GM21423 (cell line): ENCODE measurements around the gene DNAL4.

Source experiments
- ATAC-seq: cut with Tn5 transposase; IDR thresholded peaks from one replicate; pipeline ENCODE4 v1.9.1; 2021; ENCODE audit warnings: mild to moderate bottlenecking, moderate library complexity; ENCODE audit not compliant: unreplicated experiment

Gene DNAL4

DNA sequence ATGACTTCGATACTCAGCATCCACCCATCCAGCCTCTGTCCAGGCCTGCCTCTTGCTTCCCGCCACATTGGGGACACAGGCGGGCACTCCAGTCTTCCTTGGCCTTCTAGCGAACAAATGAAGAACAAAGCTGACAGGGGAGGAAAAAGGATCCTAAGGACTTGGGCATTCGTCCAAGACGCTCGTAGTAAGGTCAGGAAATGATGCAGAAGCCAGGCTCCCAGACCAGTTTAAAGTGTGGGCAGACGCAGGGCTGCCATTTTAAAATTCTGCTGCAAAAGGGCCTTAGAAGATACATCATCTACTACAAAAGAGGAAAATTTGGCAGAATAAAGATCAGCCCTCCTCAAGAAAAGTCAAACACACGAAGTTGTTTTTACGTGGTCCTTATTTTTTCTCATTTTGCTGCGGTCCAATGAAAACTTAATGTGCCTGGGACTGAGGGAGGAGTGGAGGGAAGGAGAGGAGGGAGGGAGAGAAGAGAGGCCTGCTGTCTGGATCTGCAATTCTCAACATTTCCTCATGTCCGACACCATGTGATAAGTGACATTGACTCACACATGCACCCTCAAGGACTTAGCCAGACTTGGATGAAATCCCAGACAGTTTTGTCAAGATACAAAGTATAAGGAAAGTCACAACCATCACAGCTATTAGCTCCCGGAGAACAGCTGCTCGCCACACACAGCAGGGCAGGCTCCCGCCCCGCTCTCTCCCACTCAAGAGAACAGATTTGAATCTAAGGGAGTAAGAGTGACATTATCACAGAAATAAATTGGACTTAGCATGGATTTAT, 5.7 kb downstream of the DNAL4 start:
- ATAC-seq = no peak

DNA sequence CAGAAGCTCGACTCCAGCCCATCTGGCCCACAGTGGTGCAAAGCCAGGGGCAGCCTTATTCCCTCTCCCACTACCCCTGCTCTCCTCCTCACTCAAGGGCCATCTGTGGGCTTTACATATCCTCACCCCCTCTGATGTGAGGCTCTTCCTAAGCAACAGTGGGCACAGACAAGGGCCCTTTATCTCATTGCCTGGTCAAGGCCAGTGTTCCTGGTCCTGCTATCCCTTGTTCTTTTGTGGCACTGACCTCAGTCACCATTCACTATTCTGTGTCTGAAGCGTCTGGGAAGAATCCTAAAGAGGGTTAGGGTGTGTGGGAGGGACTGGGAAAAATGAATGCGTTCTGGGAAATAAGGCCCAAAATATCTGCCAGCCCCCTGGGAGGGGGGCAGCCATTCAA, 7.3 kb downstream of the DNAL4 start:
- no peak for ATAC-seq

DNA sequence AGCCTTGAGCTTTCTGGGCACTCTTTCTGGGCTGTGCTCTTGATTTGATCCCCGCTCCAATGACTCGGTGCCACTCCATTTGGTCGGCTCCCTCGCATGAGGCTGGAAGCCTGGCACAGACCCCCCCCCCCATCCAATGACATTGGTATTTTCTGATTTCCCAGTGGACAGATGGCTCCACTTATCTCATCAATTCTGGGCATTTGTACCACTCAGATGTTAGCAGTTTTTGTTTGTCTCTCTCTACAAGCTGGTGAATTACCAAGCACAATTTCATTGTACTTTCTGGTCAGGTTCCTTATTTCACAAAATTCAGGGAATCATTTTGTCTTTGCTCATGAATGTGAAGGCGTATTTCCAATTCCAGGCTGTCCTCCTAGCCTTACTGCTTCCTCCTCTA, 9.1 kb downstream of the DNAL4 start:
- no peak for ATAC-seq

DNA sequence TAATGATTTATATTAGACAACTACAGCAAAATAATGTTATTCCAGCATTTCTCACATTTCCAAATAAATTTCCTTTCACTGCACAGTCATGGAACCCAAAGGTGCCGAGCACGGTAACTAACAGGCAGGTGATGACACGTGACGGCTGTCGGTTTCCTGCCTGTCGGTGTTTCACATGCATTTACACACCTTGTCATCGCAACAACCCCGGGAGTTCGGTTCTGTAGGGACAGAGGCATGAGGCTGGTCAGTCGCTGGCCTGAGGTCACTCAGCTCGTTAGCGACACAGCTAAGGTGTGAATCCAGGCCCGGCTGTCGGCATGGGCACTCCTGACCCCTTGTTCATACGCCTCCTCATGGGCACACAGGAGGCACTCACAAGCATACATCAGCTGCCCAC, 9.9 kb downstream of the DNAL4 start:
- no peak for ATAC-seq

DNA sequence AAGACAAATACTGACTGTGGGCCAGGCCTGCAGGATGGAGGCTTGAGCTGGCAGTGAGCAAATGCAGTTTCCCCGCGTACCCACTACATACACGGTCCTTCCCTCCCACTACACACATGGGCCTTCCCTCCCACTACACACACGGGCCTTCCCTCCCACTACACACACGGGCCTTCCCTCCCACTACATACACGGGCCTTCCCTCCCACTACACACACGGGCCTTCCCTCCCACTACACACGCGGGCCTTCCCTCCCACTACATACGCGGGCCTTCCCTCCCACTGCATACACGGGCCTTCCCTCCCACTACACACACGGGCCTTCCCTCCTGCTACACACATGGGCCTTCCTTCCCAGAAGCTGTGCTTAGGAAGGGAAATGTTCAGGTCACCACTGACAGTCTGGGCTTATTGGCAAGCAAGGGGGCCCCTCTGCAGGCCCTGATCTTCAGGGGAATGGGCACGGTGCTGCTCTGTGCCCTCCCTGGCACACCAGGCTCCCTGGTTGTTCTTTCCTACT, 10.8 kb downstream of the DNAL4 start:
- no peak for ATAC-seq

DNA sequence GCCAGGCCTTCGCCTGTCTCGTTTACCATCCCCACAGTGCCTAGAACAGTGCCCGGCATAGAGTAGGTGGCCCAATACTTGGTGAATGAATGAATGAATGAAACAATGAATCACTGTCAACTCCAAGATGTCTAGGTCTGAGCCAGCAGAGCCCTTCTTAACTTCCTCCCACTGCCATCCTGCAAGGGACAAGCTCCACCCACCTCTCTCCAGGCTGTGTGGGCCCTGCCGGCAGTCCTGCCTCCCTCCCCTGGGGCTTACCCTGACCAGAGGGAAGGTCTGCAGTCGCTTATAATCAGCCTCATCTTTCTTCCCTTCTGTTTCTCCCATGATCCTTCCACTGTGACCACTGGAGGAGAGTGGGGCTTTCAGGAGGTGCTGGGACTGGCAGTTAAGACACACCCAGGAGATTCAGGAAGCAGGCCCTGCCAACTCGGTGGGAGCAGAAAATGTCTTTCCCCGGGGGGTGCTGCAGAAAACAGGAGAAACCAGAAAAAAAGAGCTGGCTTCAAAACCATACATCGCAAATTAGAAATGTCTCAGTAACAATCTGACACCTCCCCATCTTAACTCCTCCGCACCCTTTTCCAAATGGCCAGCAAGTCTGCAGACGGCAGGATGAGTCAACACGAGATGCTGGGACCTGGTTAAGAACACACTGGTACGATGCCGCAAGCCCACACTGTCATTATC, 11.4 kb downstream of the DNAL4 start:
- ATAC-seq = no peak

DNA sequence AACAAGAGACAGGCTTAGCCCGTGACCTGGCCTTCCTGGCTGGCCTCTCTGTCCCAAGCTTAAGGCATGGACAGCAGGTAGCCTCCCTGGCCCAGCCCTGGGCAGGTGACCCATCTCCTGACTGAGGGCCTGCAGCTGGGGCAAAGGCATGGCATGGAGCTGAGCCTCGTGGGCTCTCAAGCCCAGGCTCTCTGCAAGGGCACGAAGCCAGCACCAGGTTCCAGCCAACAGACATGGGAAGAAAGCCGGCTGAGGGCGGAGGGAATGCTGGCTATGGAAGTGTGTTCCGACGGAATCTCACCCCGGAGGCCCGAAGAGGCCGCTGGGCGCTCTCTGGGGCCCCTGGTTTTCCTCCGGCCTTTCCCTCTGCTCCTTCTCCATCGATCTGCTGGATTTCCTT, 12.9 kb downstream of the DNAL4 start:
- no peak for ATAC-seq

DNA sequence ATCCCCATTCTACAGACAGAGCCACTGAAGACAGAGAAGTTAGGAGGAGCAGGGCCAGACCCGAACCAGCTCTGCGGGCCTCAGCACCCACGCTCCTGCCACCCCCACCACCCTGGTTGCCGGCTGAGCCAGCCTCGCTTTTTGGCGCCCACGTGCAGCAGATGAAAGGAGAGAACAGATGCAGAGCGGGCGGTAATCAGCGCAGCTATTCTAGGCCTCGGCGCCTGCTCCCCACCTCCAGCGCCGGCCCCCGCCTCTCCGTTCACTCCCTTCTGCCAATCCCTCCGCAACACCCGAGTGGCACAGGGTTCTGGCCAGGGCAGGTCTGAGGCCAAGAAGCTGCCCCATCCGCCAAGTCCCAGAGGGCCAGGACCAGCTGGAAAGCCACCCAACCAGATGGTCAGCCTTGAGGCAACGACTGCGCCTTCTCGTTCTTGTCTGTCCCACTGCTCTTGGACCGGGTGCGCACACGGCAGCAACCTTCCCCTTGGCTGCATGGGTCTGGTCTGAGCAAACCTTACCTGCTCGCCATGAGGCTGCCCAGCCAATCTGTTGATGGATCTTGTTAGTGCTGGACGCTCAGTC, 16.8 kb downstream of the DNAL4 start:
- no peak for ATAC-seq

DNA sequence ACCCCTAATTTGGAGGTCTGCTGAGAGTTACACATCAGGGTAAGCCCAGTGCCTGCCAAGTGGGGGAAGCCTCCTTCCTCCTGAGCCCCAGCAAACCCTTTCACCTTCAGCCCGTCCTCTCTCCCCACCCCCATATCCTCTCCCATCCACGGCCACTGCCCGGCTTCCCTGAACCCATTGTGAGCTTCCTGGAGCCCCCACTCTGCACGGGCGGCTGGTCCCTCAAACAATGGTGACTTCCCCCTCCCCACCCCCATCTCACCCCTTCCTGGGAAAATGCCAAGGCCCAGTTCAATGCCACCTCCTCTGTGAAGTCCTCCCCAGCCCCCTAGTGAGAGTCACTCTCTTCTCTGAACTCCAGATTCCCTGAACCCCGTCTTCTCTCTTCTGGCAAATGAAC, 17.9 kb downstream of the DNAL4 start:
- no peak for ATAC-seq

DNA sequence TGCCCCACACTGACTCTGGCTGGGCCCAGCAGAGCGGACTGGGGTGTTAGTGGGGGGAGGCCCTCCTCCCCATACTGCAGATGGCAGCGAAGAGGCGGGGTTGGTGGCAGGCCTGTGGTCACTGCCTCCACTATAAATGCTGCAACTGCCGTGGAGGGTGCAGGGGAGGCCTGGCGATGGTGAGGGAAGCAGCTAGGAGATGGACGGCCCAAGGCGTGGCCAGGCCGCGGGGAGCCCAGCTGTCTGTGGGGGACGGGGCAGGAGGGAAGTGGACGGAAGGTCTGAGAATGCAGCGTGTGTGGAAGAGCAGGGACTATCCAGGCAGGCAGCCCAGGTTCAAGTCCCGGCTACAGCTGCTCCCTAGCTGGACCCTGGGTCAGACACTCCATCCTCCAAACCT, 18.3 kb downstream of the DNAL4 start:
- no peak for ATAC-seq

DNA sequence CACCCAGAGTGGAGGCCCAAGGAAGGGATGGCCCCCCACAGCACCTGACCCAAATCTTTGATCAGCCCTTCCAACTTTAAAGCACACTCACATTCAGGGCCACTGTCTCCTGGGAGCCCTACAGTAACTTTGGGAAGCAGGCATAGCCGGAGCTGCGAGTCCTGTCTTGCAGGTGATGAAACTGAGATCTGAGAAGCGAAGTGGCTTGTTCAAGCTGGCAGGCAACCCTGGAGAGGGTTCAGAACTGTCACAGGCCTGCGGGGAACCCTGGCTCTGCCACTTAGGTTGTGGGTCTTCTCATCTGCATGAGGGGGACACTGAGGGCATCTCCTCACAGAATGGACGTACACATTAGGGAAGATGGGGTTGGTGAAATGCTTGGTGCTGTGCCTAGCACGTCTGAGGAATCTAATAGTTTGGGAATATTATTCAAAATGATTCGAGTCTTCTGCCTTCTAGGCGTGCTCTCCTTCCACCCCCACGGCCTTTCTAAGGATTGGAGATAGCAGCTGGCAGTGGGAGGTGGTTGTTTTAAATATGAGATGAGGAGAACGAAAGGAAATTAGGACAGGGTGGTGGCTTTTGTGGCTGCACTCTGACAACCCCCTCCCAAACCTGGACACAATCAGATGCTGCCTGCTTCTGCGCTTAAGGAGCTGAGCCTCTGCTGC, 19.3 kb downstream of the DNAL4 start:
- ATAC-seq = no peak

DNA sequence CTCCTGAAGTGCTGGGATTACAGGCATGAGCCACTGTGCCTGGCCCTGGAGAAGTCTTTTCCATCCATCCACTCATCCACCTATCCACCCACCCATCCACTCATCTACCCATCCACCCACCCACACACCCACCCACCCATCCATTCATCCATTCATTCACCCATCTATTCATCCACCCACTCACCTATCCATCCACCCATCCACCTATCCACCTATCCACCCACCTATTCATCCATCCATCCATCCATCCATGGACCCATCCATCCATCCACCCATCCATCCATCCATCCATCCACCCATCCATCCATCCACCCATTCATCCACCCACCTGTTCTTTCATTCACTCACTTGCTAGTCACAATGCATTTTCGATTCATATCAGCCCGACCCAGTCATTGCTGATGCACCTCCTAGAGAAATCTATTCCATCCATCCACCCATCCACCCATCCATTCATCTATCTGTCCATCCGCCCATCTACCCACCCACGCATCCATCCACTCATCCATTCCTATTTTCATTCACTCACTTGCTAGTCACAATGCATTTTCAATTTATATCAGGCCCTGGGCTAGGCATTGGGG, 20.5 kb downstream of the DNAL4 start:
- ATAC-seq = no peak

DNA sequence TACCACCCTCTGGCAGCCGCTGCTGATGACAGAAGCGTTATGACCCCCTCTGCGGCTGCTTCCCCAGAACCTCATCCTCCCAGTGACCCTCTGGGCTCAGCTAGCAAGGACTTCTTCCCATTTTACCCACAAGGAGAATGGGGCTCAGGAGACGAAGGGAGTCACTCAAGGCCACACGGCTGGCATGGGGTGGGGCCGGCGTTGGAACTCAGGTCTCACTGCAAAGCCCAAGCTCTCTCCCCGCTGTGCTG, 21.4 kb downstream of the DNAL4 start:
- no peak for ATAC-seq

DNA sequence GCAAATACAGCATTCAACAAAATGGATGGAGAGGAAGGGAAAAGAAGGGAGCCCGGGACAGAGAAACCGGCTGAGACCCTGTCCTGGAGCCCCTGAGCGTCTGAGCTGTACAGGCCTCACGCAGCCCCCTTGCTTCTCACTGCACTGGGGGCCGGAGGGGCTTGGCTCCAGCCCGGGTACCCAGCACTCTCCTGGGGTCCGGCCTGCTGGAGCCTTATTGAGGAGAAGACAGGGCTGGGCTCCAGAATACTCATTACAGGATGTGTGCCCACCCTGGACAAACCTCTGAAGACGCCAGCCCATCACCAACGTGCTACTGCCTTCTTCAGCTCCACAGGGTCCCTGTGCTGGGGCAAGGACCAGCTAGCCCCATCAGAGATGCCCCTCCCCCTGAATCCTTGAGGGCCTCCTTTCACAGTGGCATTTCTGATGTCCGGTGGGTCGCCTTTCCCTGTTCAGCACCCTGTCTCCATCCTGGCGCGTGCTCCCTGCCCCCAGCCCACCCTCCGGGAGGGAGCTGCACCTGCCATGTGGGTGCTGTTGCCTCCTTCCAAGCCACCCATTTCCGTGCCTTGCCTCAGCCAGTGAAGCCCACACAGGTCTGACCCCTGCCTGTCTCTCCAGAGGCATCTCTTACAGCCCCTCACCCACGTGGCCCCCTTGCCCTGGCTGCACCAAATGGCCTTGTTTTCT, 23.5 kb downstream of the DNAL4 start:
- no peak for ATAC-seq

DNA sequence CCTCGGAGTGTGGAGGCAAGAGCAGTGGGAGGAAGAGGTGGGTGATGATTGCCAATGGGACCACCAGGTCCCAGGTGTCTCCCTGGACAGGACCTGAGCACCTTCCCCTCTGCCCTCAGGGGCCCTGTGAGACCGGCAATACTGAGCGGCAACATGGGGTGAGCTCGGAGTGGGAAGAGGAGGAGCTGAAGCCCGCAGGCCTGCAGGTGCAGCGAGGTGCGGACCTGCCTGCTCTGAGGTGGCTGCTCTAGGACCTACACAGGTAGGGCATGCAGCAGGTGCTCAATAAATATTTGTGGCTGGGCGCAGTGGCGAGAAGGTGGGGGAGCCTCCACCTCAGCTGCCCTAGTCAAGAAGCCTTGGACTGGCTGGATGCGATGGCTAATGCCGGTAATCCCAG, 25.9 kb downstream of the DNAL4 start:
- no peak for ATAC-seq

DNA sequence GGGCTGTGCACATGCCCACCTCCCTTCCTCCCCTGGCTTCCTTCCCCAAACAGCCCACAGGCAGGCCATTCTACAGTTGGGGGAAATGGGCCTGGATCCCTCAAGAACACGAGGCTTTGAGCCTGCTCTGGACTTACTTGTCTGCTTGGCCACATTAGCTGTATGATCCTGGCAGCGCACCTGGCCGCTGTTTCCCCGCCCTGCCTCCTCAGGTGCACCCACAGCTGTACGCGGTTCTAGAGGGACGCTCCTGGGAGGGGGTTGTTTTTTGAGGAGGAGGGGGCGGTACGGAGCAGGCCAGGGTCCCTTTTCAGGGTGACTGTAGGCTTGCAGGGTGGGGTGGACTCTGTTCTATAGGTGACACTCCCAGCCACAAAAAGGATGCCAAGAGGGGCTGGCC, 26.6 kb downstream of the DNAL4 start:
- no peak for ATAC-seq

DNA sequence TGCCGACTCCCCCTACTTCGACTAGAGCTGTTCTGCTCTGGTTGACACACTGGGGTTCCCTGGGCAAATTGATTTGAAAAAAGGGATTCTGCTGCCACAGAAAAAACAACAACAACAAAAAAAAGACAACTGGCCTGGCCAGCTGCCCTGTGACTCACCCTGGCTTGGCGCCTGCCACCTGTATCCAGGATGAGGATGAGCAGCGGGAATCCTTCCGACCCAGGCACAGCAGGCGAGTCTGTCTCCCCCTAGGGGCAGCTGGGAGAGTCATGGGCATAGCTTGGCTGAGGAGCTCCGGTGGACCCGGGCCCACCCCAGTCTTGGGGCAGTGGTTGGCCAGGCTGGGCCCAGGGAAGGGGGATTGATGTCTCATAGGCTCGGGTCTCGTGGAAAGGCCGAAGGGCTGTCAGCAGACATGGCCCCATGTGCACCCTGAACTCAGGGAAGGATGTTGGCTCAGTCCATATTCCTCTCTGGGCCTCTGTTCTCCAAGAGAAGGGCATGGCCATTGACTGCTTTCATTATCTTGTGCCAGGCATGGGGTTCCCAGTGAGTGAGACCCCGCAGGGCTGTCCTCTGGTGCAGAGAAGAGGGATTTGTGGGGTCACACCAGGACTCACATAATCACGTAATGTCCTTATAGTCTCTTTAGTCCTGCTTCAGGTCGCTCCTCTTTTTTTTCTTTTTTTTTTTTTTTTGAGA, 27.7 kb downstream of the DNAL4 start:
- no peak for ATAC-seq

DNA sequence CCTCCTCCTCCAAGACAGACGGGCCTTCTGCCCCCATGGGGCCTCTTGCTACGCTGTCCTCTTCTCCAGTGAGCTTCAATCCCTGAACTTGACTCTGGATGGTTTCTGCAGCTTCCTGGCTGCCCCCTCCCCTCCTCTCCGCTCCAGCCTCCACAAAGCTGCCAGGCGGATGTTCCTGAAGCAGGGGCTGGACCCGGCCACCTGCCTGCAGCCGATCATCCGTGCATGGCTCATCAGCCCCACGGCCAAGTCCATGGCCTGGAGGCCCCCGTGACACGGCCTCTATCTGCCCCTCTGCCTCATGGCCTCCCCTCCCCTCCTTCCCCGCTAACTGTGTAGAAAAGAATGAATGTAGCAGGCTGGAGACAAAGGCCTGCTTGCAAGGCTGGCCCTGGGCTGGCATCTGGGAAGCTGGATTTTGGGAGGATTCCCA, 31.4 kb downstream of the DNAL4 start:
- ATAC-seq = no peak

DNA sequence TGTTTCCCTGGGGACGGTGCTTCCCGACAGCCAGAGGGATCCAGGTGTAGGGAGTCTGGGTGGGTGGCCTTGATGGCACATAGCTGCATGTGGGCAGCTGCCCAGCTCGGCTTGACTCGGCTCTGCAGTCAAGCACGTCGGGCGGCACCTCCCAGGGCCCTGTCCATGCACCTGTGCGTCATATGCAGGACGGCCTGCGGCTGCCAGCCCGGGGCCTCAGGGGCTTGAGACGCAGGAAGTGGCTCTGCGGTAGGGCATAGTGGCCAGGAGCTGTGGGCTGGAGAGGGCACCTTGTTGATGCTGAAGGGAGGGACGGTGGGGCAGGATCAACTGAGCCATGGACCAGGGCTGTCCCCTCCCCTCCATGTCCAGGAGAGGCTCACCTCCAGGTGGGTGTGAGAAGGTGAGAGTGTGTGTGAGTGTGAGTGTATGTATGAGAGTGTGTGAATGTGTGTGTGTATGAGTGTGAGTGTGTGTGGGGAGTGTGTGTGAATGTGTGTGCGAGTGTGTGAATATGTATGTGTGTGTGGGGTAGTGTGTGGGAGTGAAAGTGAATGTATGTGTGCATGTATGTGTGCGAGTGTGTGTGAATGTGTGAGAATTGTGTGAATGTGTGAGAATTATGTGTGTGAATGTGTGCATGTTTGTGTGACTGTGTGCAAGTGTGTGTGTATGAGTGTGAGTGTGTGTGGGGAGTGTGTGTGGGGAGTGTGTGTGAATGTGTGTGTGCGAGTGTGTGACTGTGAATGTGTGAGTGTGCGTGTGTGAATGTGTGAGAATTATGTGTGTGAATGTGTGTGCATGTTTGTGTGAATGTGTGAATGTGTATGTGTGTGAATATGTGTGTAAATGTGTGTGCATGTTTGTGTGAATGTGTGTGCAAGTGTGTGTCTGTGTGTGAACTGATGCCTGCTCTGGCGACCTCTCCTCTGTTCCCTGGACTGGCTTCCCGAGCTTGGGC, 32.5 kb downstream of the DNAL4 start:
- ATAC-seq = no peak
